HG02588 (cell line): ENCODE results near the gene CLDN12.

Source experiments
- ATAC-seq: cut with Tn5 transposase; IDR thresholded peaks from one replicate; pipeline ENCODE4 v1.9.1; 2021; ENCODE audit warnings: mild to moderate bottlenecking, moderate library complexity; ENCODE audit not compliant: unreplicated experiment

CLDN12 gene

DNA sequence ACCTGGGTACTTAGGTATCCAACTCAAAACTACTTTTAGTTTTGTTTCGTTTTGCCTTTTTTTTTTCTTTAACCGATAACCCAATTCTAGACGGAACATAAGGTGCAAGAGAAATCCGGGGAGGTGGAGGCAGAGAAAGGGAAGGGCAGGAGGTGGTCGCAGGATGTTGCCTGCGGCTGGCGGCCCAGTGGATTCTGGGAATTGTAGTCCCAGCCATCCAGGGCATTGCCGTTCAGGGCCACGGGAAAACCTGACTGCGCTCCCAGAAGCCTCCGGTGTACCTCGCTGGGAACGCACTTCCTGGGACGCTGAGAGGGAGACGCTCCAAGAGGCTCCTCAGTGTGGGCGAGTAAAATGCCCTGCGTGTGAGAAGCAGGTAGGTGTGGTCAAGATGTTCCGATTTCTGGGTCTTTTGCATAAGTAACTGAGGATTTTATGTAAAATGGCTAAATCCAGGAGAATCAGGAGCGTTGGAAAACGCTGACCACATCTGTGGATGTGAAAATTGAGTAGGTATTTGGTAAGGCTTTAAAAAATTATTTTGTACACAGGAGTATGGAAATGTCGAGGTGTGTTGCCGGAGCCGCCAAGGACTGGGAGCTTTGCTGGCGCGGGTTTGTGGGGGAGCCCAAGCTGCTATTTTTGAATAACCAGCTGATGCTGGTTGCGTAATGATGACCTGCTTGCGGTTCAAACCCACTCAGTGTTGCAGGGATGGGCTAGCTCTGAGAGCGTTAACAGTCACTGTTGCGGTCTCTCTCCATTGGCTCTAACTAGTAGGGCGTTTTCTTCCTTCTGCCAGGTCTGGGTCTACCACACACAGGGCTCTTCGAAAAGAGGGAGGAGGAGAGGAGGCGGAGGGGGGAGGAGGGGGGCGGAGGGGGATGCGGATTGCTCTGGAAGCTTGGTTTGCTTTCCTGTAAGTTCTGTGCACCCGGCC lies at the start of gene CLDN12:
TSS of gene CLDN12 (plus strand) at position 288 of the 940 bp plus-strand sequence. CDS start 9,216 bp downstream, outside the sequence.
- ATAC-seq: peak; percentile 95

DNA sequence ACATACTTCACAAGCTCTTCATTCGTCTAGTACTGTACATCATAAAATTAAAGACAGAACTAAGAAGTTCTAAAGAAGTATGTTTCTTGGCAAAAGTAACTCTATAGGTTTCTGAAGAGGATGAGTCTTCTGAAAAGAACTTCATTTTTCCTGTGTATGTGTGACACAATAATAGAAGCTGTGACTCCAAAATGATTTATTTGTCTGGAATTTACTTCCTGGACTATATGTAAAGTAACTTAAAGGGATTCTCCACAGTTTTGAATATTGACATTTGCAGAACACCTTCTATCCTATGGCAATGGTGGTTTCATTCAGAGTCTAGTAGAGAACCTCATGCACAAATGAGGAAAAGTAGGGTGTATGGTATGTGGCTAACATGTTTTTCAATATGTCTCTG lies 19.8 kb upstream of the CLDN12 start:
- ATAC-seq: no peak

DNA sequence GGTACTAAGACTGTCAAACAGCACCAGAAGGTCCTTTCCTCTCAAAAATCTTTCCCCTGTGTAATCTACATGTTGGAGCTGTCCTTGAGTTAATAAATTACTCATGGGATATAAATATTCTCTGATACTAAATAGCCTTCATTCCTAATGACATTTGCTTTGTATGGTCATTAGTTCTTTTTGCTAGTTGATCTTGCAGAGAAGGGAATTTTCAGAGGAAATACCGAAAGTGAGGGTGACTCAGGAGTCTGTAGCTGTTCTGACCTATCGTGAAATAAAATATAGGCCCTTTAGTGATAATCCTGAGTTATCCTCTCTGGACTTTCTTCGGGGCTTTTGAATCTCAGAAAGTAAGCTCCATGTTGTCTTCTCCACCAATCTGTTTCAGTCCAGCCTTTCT lies 19.4 kb upstream of the CLDN12 start:
- no peak for ATAC-seq

DNA sequence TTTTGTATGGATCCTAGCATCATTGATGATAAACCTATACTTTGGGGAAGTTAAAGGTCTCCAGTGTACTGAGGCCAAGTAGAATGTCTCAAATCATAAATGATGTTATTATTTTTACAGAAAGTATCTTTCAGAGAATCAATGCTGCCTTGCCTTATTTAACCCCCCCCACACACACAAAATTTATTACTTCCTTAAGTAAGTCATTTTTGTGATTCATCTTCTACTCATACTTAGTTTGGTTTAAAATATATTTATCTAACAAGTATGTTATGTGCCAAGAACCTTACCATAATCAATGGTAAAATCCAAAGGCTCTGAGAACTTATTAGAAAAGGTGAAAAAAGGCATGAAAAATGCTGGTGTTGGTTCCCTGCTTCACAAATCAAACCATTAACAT lies 18.8 kb upstream of the CLDN12 start:
- ATAC-seq: no peak

DNA sequence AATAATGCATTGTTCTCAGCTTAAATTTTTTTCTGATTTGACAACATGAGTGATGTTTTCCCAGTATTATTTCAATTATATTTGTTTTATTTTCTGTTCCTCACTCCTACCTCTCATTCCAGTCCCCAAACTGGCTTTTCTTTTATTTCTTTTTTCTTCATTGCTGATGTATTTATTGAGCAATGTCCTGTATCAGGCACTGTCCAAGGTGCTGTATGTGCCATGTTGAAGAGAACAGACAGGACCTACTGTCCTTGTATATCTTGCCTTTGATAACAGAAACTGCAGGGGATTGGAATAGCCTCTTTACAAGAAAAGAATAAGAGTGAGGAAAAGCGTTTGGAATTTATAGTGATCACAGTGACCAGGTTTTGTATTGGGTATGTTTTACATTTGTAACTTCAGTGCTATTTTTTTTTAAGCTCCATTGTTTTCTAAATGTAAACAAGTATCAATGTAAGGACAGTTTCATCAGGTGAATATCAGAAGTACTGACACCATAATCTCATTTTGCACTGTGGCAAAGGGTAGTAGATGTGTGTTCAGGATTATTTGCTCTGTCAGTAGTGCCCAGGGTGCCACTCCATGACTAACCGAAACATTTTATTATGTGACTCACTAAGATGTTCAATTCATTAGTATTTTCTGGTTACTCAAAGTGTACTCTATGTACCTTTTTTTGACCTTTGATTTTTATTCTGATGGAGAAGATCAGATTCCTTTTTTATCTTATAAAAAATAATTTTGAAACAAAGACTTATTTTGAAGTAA lies 15.6 kb upstream of the CLDN12 start:
- no peak for ATAC-seq

DNA sequence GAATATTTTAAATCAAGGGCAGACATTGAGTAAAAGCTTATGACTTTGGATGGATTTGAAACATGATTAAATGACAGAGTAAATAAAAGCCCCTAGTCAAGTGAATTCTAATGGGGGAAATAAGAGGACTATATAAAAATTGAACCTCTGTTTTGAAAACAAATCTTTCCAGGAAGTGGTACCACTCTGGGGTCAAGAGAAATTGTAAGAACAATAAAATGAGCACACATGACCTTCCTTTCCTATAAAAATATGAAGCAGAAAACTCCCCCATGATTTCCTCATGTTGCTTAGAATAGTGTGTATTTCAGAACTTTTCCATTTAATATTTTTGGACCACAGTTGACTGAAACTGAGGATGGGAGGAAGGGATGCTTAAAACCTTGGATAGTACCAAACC lies 12.3 kb upstream of the CLDN12 start:
- ATAC-seq: no peak

DNA sequence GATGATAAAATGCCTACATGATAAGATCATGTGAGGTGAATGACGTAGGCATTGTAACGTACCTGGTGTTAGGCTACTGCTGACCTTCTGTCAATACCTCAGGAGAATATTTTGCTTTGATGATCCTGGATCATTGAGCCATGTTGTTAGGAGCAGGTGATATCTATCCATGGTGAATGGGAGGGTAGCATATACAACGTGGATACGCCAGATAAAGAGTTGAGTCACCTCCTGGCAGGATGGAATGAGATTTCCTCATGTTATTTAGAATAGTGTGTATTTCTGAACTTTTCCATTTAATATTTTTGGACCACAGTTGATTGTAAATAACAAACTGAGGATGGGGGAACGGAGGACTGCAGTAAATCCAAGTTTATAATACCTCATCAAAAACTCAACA lies 11.8 kb upstream of the CLDN12 start:
- ATAC-seq: no peak

DNA sequence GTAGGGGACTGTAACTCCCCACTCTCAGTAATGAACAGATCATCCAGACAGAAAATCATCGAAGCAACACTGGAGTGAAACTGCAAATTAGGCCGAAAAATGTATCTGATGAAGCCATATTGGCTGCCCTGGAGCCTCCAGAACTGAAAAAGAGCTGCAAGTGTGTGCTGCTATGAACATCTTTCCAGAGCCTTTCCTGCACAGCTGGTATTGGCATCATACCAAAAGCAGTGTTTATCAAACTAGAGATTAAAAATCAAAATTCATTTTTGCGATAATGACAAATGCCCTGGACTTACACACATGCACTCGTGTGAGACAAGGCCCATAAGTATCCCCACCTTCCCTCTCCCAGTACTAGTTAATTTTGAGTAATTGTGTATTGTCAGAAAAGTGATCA lies 6.8 kb upstream of the CLDN12 start:
- no peak for ATAC-seq

DNA sequence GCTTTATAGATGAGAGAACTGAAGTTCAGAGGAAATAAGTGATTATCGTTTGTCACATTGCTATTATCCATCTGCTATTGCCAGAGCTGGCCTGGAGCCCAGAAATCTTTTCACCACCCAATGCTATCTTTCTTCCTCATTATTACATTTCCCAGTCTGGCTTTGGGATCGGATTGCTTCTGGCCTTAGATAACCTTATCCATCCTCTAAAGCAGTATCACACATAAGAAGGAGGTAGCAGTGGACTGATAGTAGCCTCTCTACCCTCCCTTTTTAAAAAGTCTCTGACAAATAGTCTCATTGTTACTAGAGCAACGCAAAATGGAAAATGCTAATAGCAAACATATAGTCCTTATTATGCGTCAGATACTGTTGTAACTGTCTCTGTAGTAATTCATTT lies 1.3 kb upstream of the CLDN12 start:
- no peak for ATAC-seq

DNA sequence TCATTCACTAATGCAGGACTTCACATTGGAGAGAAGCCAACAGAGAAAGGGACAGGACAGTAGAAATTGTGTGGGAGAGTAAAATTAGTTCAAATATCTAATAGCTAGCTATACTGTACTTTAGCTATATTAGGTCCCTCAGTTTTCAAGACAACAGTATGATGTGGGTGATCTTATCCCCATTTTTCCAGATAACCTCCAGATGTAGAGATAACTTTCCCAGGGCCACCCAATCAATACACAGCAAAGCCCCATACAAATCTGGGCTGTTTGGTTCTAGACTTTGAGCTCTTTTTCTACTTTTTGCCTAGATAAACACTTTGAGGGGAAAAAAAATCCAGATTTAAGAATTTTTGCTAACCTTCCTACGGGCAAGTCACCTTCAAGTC lies 482 bp upstream of the CLDN12 start:
- no peak for ATAC-seq

DNA sequence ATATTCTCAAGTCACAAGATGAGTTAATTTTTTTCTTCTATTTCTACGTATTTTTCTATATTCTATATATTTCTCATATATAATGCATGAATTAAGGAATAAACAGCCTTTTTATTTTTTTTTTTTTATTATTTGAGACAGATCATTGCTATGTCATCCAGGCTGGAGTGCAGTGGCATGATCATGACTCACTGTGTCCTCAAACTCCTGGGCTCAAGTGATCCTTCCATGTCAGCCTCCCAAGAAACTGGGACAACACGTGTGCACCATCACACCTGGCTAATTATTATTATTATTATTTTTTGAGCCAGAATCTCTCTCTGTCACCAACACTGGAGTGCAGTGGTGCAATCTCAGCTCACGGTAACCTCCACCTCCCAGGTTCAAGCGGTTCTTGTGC lies 1.5 kb downstream of the CLDN12 start:
- no peak for ATAC-seq

DNA sequence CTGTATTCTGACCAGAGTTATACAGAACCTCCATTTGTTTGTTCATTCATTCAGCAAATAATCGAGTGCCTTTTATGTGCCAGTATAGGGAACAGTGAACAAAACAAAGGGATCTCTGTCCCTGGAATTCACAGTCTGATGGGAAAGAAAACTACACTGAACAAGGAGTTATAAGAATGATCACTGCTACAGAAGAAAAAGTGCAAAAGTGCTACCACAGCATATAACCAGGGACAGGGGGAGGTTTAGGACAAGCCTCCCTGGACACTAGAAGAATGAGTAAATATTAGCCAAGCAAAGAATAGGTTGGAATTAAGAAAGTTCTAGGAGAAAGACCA lies 4.2 kb downstream of the CLDN12 start:
- no peak for ATAC-seq

DNA sequence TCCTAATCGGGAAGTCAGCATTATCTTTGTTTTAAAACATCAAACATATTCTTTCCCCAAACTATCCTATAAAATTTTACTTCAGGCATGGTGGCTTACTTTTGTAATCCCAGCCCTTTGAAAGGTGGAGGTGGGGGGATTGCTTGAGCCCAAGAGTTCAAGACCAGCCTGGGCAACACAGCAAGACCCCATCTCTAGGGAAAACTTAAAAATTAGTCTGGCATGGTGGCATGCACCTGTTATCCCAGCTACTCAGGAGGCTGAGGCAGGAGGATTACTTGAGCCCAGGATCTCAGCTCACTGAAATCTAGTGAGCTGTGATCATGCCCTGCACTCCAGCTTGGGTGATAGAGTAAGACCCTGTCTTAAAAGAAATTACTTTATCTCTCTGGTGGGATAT lies 4.9 kb downstream of the CLDN12 start:
- no peak for ATAC-seq

DNA sequence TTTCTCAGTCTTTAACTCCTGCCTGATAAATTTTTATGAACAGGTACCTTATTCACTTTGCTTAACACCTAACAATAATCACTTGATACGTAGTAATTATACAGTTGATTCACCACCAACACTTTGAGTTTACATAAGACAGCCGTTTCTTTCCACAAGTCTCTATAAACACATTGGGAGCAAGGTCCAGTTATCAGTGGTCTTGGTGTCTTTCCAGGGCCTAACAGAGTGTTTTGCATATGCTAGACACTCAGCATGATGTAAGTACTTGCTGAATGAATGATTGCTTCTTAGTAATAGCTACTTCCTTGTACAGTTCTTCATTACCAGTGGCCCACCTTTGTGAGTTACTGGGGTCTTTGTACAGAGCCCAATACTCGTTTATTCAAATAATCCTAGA lies 6.4 kb downstream of the CLDN12 start:
- ATAC-seq: no peak

DNA sequence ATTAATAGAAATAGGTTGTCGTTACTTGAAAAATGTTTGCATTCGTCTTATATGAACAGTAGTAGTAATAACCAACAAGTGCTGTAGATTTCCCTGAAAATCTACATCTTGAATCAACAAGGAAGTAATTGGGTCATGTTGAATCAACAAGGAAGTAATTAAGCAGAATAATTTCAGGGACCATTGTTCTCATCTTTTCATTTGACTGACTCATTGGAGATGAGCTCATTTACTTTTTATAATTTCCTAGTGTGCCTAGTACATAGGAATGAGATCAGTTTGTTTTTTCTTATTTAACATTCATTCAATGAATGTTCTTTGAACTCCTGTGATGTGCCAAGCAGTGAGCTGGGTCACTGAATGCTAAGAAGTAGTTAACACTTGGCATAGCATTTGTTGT lies 8.2 kb downstream of the CLDN12 start:
- ATAC-seq: no peak

DNA sequence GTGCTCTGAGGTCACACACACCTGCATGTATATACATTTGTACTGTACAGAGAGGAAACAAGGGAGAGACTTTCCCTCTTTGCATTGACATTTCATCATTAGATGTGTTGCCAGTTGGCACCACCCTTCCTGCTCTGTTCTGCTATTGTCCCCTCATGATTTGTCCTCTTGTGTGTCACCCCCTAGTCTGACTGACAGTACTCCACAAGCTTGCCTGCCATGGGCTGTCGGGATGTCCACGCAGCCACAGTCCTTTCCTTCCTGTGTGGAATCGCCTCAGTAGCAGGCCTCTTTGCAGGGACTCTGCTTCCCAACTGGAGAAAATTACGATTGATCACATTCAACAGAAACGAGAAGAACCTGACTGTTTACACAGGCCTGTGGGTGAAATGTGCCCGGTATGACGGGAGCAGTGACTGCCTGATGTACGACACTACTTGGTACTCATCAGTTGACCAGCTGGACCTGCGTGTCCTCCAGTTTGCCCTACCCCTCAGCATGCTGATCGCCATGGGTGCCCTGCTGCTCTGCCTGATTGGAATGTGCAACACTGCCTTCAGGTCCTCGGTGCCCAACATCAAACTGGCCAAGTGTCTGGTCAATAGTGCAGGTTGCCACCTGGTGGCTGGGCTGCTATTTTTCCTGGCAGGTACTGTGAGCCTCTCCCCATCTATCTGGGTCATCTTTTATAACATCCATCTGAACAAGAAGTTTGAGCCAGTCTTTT lies 9.4 kb downstream of the CLDN12 start:
- ATAC-seq: peak; percentile 58

DNA sequence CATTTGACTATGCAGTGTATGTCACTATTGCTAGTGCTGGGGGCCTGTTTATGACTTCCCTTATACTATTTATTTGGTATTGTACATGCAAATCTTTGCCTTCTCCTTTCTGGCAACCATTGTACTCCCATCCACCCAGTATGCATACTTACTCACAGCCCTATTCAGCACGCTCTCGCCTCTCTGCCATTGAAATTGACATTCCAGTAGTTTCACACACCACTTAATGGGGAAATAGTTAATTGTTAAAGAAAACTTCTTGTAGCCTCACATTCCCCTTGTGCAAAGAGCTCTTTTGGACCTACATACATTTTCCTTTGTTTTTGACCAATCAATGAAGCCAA lies 9.9 kb downstream of the CLDN12 start:
- no peak for ATAC-seq

DNA sequence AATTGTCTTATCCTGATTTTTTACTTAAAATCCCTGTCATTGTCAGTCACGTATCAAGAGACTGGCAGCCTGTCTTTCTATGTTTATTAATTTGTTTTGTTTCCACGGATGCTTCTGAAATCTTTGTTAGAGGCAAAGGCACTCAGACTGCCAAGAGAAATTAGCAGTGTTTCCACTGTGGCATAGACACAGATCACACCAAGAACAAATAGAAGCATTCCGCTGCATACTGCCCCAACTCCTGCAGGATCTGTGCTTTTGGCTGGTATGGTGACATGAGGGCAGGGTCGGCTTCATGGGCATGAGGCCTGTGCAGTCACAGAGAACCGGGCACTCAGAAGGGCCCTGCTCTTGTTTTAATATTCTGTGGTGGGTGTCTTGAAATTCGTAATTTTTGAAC lies 18.4 kb downstream of the CLDN12 start:
- no peak for ATAC-seq

DNA sequence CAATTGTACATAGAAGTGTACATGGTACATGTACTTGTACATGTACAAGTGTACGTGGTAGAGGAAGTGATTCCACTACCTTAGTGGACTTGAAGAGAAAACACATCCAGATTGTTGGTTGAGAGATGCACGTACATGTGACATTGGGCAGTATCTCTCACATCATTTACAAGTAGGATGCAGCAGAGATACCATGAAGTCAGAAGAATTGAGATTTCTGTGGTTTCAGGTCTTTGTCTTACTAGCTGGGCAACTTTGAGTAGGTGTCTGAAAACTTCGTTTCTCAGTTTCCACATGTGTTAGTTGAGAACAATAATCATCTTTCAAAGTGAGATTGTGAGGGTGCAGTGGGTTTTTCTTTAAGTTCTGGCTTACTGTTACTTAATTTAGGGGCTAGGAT lies 21.5 kb downstream of the CLDN12 start:
- ATAC-seq: peak; percentile 88

DNA sequence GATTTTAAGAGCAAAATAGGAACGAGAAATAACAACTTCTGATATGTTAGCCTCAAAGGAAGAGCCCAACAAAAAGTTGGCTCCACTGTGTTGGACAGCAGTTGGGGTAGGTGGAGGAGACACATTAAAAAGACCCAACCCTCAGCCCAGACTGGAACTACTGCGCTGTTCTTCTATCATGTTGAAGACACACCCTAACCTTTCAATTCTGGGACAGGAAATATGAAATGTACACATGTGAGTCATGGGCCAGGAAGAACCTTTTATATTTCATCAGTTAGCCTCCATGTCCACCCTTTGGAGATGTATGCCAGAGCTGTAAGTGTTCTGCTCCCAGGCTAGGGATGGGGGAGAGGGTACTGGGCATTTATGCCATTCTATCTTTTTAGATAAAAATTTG lies 22.1 kb downstream of the CLDN12 start:
- ATAC-seq: no peak

DNA sequence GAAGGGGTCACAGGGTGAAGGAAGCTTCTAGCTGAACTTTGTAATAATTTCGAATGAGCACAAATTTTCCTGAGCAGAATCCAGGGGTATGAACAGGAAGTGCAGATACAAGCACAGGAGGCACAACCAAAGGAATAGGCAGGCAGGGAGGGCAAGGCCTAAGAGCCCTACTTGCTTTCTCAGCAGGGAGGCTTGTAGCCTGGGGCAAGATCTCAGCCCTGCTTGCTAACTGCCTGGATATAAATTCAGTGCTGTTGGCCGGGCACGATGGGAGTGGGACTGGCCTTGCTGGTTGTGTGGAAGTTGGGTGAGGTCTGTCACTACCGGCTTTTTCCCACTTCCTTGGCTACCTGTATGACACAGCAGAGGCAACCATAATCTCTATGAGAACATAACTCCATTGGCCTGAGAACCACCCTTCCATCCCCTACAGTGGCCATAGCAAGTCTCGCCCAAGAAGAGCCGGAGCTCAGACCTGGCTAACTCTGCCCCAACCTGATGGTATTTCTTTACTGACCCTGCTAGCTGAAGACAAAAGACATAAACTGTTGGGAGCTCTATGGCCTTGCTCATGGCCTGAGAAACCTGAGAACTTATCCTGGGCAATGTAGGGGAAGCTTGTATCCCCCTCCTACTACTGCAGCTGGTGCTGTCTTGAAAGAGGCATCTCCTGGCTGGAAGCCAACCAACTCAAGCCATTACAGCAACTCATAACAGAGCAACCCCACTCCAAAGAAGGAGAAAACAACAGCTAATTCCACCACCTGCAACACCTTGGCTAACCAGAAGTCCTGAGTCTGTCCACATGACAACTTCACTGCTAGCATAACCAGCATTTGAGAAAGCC lies 27.6 kb downstream of the CLDN12 start:
- ATAC-seq: no peak
